Skin epidermis (tissue), 12 donors: ENCODE results near the gene CD8A.
"Not testable (repeated sequence)": the region's sequence is repeated elsewhere in the genome, so short reads cannot be mapped to it uniquely, and the experiment has no call there.

Source experiments
- H3K27ac ChIP-seq, 21 experiments: fragments of 200-600 bp; sonication (generic) in 11 of 21; one replicate each; pipeline ENCODE4 v1.5.0; 2020; ENCODE audit warnings: mild to moderate bottlenecking in 3 of 21, inconsistent platforms in 2 of 21, moderate library complexity in 2 of 21
- H3K4me3 ChIP-seq, 7 experiments: fragments of 200-600 bp; sonication (generic) in 2 of 7; one replicate each; pipeline ENCODE4 v1.5.0; 2020; ENCODE audit warnings: inconsistent platforms in 2 of 7, mild to moderate bottlenecking in 2 of 7, moderate library complexity in 1 of 7

CD8A gene

GRCh38 chr2:86747711-86748639 is 42.7 kb downstream of the CD8A start:
- Histone ChIP-seq H3K4me3 (no peak overlapping the region), H3K27ac (peak overlapping the region in 1 of 21 experiments; percentile 0)

GRCh38 chr2:86746939-86747338 is 43.8 kb downstream of the CD8A start:
- H3K27ac ChIP-seq, result peak overlapping the region in 1 of 21 experiments; percentile 0

GRCh38 chr2:86744152-86744551 is 46.6 kb downstream of the CD8A start:
- H3K4me3 ChIP-seq, result no peak overlapping the region
- H3K27ac ChIP-seq, result peak overlapping the region in 1 of 21 experiments; percentile 15

More at GRCh38 chr2:86746939-86747338, 43.8 kb downstream of the CD8A start:
- H3K4me3 ChIP-seq, result no peak overlapping the region

- H3K4me3 ChIP-seq, H3K27ac ChIP-seq: not testable (repeated sequence)
Observed at GRCh38 chr2:86741889-86742498, 48.7 kb downstream of the CD8A start.

GRCh38 chr2:86739889-86740288 is 50.8 kb downstream of the CD8A start:
- not testable (repeated sequence) for H3K27ac ChIP-seq, H3K4me3 ChIP-seq

- not testable (repeated sequence) for H3K27ac ChIP-seq, H3K4me3 ChIP-seq
Observed at GRCh38 chr2:86739485-86739884, 51.2 kb downstream of the CD8A start.

- H3K4me3 ChIP-seq, H3K27ac ChIP-seq: not testable (repeated sequence)
Observed at GRCh38 chr2:86734896-86735295, 55.8 kb downstream of the CD8A start.
